HFFc6 (cell line): ENCODE measurements around the gene LIPC. TPM values are rescaled to one million over a fixed set of nuclear protein-coding genes. Genes with fewer than 3 reads are reported as not detected.
A peak's percentile ranks its signal among the peaks of the same experiment; 100 is the strongest.

Experiments
- DNase-seq: peaks from one replicate; pipeline ENCODE4 v3.0.0-alpha.2; 2018
- H3K27ac Mint-ChIP-seq: 2 replicates; pipeline ENCODE4 v1.8.0; 2020; ENCODE audit warnings: mild to moderate bottlenecking, mixed read lengths
- H3K27me3 Mint-ChIP-seq: 2 replicates; pipeline ENCODE4 v1.8.0; 2021; ENCODE audit warnings: mild to moderate bottlenecking, moderate library complexity, mixed read lengths; ENCODE audit not compliant: insufficient read depth
- H3K36me3 Mint-ChIP-seq: 2 replicates; pipeline ENCODE4 v1.8.0; 2021; ENCODE audit warnings: low read depth, mixed read lengths
- H3K4me1 Mint-ChIP-seq: 2 replicates; pipeline ENCODE4 v1.8.0; 2020; ENCODE audit warnings: low read depth, mixed read lengths
- H3K4me3 Mint-ChIP-seq: 2 replicates; pipeline ENCODE4 v1.8.0; 2020; ENCODE audit warnings: mild to moderate bottlenecking, moderate library complexity, mixed read lengths
- H3K9me3 Mint-ChIP-seq: 2 replicates; pipeline ENCODE4 v1.8.0; 2020; ENCODE audit warnings: mild to moderate bottlenecking, mixed read lengths
- total RNA-seq, 6 experiments: library from RNA; stranded (reverse); fragmentation: NEBNext Ultra II Directional; extraction: Animal tissue kit (Norgen Biotek cat#: 25700); gene quantifications; 2 replicates in 1 of 6; 3 replicates in 5 of 6; pipeline ENCODE4 v1.2.3, GENCODE V29; 2021
- TF ChIP-seq, protein P1 (sequence below): fragments of 200-600 bp; sonication (generic); IDR thresholded peaks from 2 replicates; pipeline ENCODE4 v1.5.0; 2021; ENCODE audit warnings: antibody characterized with exemption, mild to moderate bottlenecking

The LIPC gene
- total RNA-seq, 6 experiments from 2014 or later = not detected

DNA sequence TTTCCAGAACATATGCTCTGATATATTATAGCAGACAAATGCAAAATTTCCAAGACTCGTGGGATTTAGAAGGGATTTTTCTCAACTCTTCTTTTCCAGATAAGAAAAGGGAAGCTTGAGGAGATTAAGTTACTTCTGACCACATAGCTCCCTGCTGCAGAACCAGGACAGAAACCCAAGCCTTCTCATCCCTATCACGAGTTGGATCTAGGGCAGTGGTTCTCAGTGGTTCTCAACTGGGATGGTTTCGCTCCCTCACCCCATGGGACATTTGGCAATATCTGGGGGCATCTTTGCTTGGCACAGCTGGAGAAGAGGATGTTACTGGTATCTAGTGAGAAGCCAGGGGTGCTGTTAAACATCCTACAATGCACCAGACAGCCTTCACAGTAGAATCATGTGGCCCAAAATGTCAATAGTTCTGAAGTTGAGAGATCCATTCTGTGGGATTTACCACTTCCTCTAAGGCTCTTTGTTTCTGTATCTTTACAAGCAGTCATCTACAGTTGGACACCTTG is 64.2 kb downstream of the LIPC start:
- no peak overlapping the region for H3K27ac Mint-ChIP-seq
- H3K27me3 Mint-ChIP-seq = peaks cover 1% of the 10 kb centered on the region; the same call in 1 of the 2 replicates
- no peaks in the 10 kb centered on the region for H3K9me3 Mint-ChIP-seq
- DNase-seq = no peak
- H3K36me3 Mint-ChIP-seq = peaks cover 5% of the 10 kb centered on the region; the same call in 1 of the 2 replicates
- peaks cover 48% of the 10 kb centered on the region for H3K4me1 Mint-ChIP-seq
- TF ChIP-seq, protein P1, sequence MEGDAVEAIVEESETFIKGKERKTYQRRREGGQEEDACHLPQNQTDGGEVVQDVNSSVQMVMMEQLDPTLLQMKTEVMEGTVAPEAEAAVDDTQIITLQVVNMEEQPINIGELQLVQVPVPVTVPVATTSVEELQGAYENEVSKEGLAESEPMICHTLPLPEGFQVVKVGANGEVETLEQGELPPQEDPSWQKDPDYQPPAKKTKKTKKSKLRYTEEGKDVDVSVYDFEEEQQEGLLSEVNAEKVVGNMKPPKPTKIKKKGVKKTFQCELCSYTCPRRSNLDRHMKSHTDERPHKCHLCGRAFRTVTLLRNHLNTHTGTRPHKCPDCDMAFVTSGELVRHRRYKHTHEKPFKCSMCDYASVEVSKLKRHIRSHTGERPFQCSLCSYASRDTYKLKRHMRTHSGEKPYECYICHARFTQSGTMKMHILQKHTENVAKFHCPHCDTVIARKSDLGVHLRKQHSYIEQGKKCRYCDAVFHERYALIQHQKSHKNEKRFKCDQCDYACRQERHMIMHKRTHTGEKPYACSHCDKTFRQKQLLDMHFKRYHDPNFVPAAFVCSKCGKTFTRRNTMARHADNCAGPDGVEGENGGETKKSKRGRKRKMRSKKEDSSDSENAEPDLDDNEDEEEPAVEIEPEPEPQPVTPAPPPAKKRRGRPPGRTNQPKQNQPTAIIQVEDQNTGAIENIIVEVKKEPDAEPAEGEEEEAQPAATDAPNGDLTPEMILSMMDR = no peak
- H3K4me3 Mint-ChIP-seq = no peak overlapping the region

- Mint-ChIP-seq H3K9me3 (no peaks in the 10 kb centered on the region), H3K4me1 (peaks cover 58% of the 10 kb centered on the region), H3K4me3 (no peak overlapping the region), H3K36me3 (peaks cover 5% of the 10 kb centered on the region; the same call in 1 of the 2 replicates), H3K27ac (peak overlapping the region; percentile 35; the same call in 1 of the 2 replicates), H3K27me3 (peaks cover 4% of the 10 kb centered on the region)
- TF ChIP-seq, protein P1 = no peak
- DNase-seq = no peak
These were observed 65.4 kb downstream of the LIPC start for GRCh38 chr15:58497046-58497785.

DNA sequence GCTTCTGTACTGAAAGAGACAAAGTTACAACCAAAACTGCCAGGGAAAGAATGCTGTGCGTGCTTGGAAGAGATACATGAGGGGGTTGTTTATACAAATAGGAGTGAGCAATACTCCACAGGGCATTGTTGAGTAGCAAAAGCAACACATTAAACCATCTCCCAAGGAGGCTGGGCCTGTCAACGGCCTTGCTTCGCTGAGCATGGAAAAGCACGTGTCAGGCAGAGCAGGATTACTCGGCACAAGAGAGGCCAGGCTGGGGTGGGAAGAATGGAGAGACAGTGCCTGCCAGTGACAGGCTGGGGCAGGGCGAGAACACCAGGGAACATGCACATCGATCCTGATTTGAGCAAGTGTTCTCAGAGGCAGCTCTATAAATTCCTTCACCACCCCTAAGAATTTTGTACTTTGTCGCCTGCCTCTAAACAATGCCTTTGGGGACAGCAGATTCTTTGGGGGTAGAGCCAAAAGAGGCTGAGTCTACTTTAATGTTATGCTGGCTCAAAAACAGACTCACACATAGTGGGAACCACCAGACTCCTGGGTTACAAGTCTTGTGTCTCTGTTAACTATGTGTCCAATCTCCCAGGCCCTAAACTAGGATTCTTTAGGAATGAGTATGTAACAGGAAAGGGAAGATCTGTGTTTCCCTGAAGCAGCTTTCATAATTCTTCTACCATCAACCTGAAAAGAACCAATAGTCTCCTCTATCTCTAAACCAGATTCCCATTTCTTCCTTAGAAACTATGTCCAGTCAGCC is 67.2 kb downstream of the LIPC start:
- H3K9me3 Mint-ChIP-seq = no peaks in the 10 kb centered on the region
- peak; percentile 97 for DNase-seq
- peaks cover 4% of the 10 kb centered on the region for H3K27me3 Mint-ChIP-seq
- H3K4me1 Mint-ChIP-seq = peaks cover 52% of the 10 kb centered on the region
- H3K36me3 Mint-ChIP-seq = peaks cover 5% of the 10 kb centered on the region; the same call in 1 of the 2 replicates
- TF ChIP-seq, protein P1 = no peak
- peak overlapping the region; percentile 96 for H3K27ac Mint-ChIP-seq
- H3K4me3 Mint-ChIP-seq = peak overlapping the region; percentile 36; the same call in 1 of the 2 replicates

DNA sequence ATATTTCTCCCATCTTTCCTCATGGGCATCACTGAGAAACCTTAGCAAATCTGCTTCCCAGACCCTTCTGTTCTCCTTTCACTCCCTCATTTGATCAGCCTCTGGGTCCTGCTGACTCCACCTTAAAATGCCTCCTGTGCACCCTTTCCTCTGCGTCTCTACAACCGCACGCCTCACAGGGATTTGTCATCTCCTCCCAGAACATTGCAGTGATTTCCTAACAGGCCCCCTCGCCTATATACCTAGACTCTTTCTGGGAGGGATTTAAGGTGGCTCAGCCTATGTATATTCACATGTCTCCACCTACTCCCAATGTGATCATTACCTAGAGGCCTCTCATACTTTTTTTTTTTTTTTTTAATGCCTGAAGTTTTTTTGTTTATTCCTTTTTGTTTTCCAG is 69.2 kb downstream of the LIPC start:
- no peak overlapping the region for H3K27ac Mint-ChIP-seq
- peaks cover 2% of the 10 kb centered on the region; the same call in 1 of the 2 replicates for H3K27me3 Mint-ChIP-seq
- peaks cover 57% of the 10 kb centered on the region for H3K4me1 Mint-ChIP-seq
- H3K36me3 Mint-ChIP-seq = no peaks in the 10 kb centered on the region
- no peak overlapping the region for H3K4me3 Mint-ChIP-seq
- H3K9me3 Mint-ChIP-seq = no peaks in the 10 kb centered on the region
- no peak for DNase-seq
- TF ChIP-seq, protein P1 = no peak

GRCh38 chr15:58501636-58502188 is 69.9 kb downstream of the LIPC start:
- Mint-ChIP-seq H3K4me3 (no peak overlapping the region), H3K27ac (no peak overlapping the region; the same call in 1 of the 2 replicates), H3K27me3 (peaks cover 2% of the 10 kb centered on the region; the same call in 1 of the 2 replicates), H3K9me3 (no peaks in the 10 kb centered on the region; the same call in 1 of the 2 replicates), H3K36me3 (peaks cover 7% of the 10 kb centered on the region; the same call in 1 of the 2 replicates), H3K4me1 (peaks cover 59% of the 10 kb centered on the region)
- TF ChIP-seq, protein P1 = no peak
- no peak for DNase-seq
